Measurements from ENCODE around the gene ARID1B.

ARID1B gene

DNA sequence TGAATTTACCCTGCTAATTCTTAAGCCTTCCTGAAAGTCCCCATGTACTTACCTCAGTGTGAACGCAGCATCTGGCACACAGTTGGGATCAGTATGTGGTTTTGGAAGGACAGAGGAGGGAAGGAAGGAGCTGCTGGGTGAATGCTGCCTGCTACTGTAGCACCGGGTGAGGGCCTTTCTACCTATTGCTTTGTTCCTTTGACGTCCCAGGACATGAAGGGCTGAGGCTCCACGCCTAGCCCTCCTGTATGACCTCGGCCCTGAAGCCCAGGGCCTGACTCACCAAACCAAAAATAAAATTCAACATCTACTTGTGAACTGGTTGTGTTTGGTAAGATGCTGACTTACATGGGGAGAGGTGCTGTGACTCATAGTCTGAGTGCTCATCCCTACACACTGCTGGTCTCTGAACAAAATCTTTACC is 51.1 kb downstream of the ARID1B start:
- peak; percentile 24 for DNase-seq

GRCh38 chr6:156830126-156830525 is 52.9 kb downstream of the ARID1B start:
- no peak for DNase-seq

DNA sequence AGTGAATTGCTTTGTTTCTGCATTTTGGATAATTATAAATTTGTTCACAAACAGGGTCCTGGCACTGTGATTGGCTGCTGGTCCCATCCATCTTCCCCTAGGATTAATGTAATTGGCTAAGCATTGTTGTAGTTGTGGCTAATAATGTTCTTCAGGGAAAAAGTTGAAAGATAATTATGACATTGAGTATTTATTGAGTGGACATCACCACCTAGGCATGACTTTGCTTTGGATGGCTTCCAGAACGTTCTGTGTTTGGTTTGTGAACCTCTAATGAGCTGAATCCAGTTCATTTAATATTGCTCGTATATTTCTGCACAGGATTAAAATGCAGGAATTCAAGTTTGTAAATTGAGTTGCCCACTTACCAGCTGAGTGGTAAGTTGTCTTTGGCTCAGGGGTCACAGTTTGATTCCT is 55.1 kb downstream of the ARID1B start:
- DNase-seq: no peak

- no peak for DNase-seq
Observed at GRCh38 chr6:156832669-156833068, 55.5 kb downstream of the ARID1B start.

DNA sequence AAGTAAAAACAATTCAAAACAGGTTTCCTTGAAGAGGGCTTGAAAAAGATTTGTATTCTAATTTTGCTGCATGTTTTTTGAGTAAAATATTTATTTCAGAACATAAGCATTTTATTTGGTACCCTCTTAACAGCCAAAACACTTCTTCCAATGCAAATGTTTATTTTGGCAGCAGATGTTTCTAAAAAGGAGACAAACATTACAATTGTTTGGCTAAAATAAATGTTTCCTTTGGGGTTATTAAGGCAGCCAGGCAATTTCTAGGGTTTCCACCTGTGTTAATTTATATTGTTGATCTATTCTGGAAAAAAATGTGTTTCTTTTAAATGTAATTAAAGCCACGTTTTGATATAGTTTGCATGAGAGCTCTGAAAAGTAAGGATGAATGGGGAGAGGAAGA is 56.6 kb downstream of the ARID1B start:
- DNase-seq: no peak

DNA sequence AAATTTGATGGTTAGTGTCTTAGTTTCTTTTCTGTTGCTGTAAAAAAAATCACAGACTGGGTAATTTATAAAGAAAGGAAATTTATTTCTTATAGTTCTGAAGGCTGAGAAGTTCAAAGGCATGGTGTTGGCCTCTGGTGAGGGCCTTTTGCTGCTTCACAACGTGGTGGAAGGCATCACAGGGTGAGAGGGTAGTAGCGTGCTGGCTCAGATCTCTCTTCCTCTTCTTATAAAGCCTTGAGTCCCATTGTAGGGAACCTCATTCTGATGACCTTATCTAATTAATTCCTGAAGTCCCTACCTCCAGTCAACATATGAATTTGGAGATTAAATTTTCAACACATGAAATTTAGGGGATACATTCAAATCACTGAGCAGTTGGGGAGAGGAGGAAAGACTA is 62.0 kb downstream of the ARID1B start:
- no peak for DNase-seq

- DNase-seq: no peak
Observed at GRCh38 chr6:156839591-156840001, 62.4 kb downstream of the ARID1B start.

DNA sequence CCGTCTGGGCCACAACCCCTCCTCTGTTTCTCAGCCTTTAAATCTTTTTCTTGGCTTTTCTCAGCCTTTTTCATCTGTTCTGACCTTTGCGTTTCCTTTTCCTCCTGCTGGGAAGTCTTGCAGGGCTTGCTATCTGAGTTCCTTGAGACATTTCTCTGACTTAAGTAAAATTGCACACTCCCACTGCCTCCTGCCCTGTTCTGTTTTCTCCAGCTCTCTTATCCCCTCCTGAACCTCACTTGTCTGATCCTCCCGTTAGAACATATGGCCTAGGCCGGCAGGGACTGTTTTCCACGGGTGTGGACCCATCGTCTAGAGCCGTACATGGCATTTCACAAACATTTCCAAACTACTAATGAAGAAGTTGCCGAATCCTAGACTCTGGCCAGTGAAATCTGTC is 63.0 kb downstream of the ARID1B start:
- DNase-seq: no peak

GRCh38 chr6:156840606-156841005 is 63.4 kb downstream of the ARID1B start:
- no peak for DNase-seq

DNA sequence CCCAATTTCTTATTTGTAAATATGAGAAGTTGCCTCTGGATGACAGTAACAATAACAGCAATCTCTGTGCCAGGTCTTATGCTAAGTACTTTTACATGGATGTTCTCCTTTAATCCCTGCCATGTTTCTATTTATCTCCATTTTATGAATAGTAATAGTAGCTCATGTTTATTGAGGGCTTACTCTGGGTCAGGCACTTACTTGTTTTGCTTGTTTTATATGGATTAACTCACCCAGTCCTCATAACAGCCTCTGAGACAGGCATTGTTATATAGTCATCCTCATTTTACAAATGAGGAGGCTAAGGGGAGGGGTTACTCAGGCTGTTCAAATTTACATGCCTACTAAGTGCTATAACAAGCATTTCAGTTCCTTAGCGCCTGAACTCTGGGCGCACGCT is 64.3 kb downstream of the ARID1B start:
- DNase-seq: no peak

DNA sequence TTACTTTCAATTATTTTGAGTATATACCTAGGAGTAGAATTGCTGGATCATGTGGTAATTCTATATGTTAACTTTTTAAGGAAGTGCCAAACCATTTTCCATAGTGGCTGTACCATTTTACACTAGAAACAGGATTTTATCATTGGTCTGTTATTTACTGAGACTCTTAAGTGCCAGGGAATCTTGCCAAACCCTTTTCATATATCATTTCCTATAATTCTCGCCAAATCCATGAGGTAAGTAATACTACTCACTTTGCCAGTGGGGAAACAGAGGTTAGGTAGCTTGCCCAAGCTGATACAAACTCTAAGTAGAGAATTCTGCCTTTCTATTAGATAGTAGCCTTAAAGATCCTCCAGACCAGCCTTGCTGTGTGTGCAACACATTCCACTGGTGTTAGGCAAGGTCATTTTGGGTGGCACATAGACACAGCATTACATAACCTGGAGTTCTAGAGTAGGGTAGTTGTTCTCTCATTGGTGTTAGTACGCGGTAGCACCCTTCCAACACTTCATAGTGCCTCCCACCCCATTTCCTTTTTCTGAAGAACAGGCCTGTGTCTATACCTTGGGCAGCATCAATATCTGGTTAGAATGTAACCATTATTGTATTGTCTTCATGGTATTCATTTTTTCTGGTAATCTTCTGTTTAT is 65.5 kb downstream of the ARID1B start:
- no peak for DNase-seq

DNA sequence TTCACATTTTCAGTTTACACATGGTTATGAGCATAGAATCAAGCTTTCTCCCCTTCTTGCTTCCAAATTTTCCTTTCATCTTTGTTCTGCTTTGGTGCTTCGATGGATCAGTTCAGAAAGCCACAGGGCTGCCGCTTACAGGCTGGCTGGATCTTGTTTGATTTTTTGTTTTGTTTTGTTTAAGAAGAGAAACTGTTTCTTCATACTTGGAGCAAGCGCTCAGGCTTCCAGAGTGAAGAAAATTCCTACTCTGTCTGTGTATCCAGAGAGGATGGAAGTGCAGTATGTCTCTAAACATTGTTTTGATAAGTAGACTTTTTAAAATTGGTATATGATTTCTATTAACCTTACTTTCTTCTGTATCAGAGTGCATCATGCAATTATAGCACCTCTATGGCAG is 66.9 kb downstream of the ARID1B start:
- no peak for DNase-seq

GRCh38 chr6:156845454-156846155 is 68.4 kb downstream of the ARID1B start:
- no peak for DNase-seq

GRCh38 chr6:156846845-156847599 is 69.8 kb downstream of the ARID1B start:
- DNase-seq: no peak

- DNase-seq: no peak
Observed at GRCh38 chr6:156848123-156848522, 70.9 kb downstream of the ARID1B start.

GRCh38 chr6:156848533-156848932 is 71.4 kb downstream of the ARID1B start:
- no peak for DNase-seq

- no peak for DNase-seq
Observed at GRCh38 chr6:156849806-156850205, 72.6 kb downstream of the ARID1B start.

DNA sequence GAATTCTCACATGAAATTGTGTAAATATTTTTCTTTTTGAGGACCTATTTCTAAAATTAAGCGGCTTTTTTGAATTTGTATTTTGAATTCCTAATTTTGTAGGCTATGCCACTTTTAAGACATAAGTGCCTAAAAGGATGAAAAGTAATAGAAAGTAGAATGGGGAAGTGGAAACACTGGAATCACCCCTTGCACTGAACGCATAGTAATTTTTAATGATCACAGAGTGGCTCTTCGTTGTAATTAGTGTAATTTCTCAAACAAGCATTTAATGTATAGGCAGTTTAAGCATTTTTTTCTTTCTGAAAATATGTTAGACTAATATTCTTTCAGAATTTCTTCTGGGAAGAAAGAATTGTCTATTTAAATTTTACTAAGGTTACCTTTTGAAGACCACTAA is 73.2 kb downstream of the ARID1B start:
- no peak for DNase-seq

GRCh38 chr6:156851454-156851921 is 74.3 kb downstream of the ARID1B start:
- DNase-seq: no peak

DNA sequence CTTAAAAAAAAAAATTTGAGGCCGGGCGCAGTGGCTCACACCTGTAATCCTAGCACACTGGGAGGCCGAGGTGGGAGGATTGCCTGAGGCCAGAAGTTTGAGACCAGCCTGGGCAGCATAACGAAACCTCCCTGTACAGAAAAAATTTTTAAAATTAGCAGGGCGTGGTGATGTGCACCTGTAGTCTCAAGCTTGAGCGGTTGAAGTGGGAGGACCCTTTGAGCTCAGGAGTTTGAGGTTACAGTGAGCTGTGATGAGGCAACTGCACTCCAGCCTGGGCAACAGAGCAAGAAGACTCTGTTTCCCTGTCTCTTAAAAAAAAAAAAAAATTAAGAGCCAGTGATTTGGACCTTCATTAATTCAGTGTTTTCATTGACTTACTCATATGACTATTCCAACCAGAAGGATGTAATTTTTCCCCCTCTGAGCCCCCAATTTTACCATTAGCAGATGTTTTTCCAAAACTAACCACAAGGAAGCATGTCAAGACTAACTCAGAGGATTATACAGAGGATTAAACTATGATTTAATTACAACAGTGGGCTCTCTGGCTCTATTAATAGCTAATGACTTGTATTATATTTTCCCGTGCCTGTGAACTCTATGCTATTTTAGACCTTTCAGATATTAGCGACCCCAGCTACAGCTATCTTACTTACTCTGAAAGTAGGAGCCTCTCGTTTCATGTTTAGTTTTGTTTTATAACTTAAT is 75.1 kb downstream of the ARID1B start:
- DNase-seq: no peak

DNA sequence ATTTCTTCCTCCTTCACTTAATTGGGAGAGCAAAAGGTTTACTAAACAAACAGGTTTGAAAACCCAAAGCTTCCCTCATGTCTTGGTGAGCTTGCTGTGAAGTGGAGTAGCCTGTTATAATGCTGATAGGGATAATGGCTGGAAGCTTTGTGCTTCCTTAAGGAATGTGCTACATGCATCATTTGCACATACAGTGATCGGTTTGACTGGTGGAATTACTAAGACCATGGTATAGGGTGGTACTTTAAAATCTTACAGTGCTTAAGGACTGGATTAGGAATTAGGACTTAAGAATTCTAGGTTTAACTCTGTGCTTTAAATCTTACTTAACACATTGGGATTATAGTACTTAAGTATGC is 75.7 kb downstream of the ARID1B start:
- no peak for DNase-seq

- DNase-seq: no peak
Observed at GRCh38 chr6:156853733-156854132, 76.6 kb downstream of the ARID1B start.

GRCh38 chr6:156854466-156855161 is 77.4 kb downstream of the ARID1B start:
- no peak for DNase-seq

Measured in stimulated activated CD4-positive, alpha-beta T cell treated with anti-CD3 and anti-CD28 coated beads, Interleukin-15, amount 100 ng/mL, for 24 hours (primary cell).